HL-60/S4 treated with phorbol 12-myristate 13-acetate at 8.2 ng/mL for 4 days and 3 days (cell line): Measurements from ENCODE around the gene PLXNA4.

Experiments used
- in situ Hi-C: fragments of 300-500 bp; cut with MboI; formaldehyde crosslinking; loops from 2 replicates; pipeline ENCODE4 v1.15.0; 2022; ENCODE audit warnings: low sequenced_read_pairs

The PLXNA4 gene

GRCh38 chr7:132080967-132081668 is 495.2 kb downstream of the PLXNA4 start:
- in situ Hi-C loops, result no loop called here

- in situ Hi-C loops, result no loop called here
Measured at GRCh38 chr7:132080467-132080866, 495.8 kb downstream of the PLXNA4 start.

- in situ Hi-C loops, result no loop called here
Measured at GRCh38 chr7:132078891-132079735, 497.2 kb downstream of the PLXNA4 start.

GRCh38 chr7:132077971-132078685 is 498.1 kb downstream of the PLXNA4 start:
- in situ Hi-C loops, result no loop called here

- in situ Hi-C loops, result no loop called here
Measured at GRCh38 chr7:132076301-132077035, 499.8 kb downstream of the PLXNA4 start.

- in situ Hi-C loops, result no loop called here
Measured at GRCh38 chr7:132075515-132075914, 500.8 kb downstream of the PLXNA4 start.

- in situ Hi-C loops, result no loop called here
Measured at GRCh38 chr7:132073920-132074589, 502.2 kb downstream of the PLXNA4 start.
